PC-9 (cell line): Measurements from ENCODE around the gene ERVK3-1. TPM values are rescaled to one million over a fixed set of nuclear protein-coding genes. Genes with fewer than 3 reads are reported as not detected.

Source experiments
- BruUV-seq: library from RNA; stranded (reverse); fragments of 400-500 nt; replicated peaks from 2 replicates; lab custom pipeline; 2021; lab: Mats Ljungman, UMichigan
- CTCF ChIA-PET: fragments of 300-600 bp; sonication (Branson Sonifier 250); formaldehyde crosslinking; loops from one replicate; lab custom pipeline; 2022; ENCODE audit warnings: antibody characterized with exemption; lab: Charles Lee
- POLR2A ChIA-PET: fragments of 300-600 bp; sonication (Branson Sonifier 250); formaldehyde crosslinking; loops from one replicate; lab custom pipeline; 2022; ENCODE audit warnings: antibody characterized with exemption; ENCODE audit not compliant: unreplicated experiment; lab: Charles Lee
- DNase-seq, 2 experiments: peaks; one replicate each; pipeline versions ENCODE4 v3.0.0 to v3.0.0-alpha.2; 2015 to 2022; ENCODE audit warnings: mixed read lengths in 1 of 2
- H2AFZ ChIP-seq: fragments of 200-600 bp; sonication (generic); 2 replicates; pipeline ENCODE4 v1.8.1; 2017; ENCODE audit warnings: antibody characterized with exemption
- H3F3A ChIP-seq: fragments of 200-600 bp; sonication (generic); 2 replicates; pipeline ENCODE4 v1.8.1; 2017; ENCODE audit warnings: antibody characterized with exemption, mild to moderate bottlenecking, low read depth; ENCODE audit not compliant: insufficient read depth
- H3K27ac ChIP-seq: fragments of 200-600 bp; sonication (generic); 2 replicates; pipeline ENCODE4 v1.6.1; 2016; ENCODE audit warnings: mixed run types
- H3K27me3 ChIP-seq: fragments of 200-600 bp; sonication (generic); 2 replicates; pipeline ENCODE4 v1.6.1; 2016; ENCODE audit warnings: low read depth, mixed run types; ENCODE audit not compliant: insufficient read depth
- H3K36me3 ChIP-seq: fragments of 200-600 bp; sonication (generic); 2 replicates; pipeline ENCODE4 v1.6.1; 2016; ENCODE audit warnings: low read depth, mixed run types
- H3K4me1 ChIP-seq: fragments of 200-600 bp; sonication (generic); replicated peaks from 2 replicates; pipeline ENCODE4 v1.6.1; 2016; ENCODE audit warnings: mixed run types; ENCODE audit not compliant: insufficient read depth
- H3K4me2 ChIP-seq: fragments of 200-600 bp; sonication (generic); 2 replicates; pipeline ENCODE4 v1.6.1; 2017; ENCODE audit warnings: mixed run types
- H3K4me3 ChIP-seq: fragments of 200-600 bp; sonication (generic); 2 replicates; pipeline ENCODE4 v1.6.1; 2016; ENCODE audit warnings: mixed run types
- H3K79me2 ChIP-seq: fragments of 200-600 bp; sonication (generic); 2 replicates; pipeline ENCODE4 v1.6.1; 2017; ENCODE audit warnings: low read depth, mixed run types
- H3K9me2 ChIP-seq: fragments of 200-600 bp; sonication (generic); 2 replicates; pipeline ENCODE4 v1.8.1; 2017; ENCODE audit warnings: mild to moderate bottlenecking; ENCODE audit not compliant: insufficient read depth
- H3K9me3 ChIP-seq: fragments of 200-600 bp; sonication (generic); 2 replicates; pipeline ENCODE4 v1.8.1; 2016; ENCODE audit warnings: low read depth; ENCODE audit not compliant: insufficient read depth
- H4K20me1 ChIP-seq: fragments of 200-600 bp; sonication (generic); 2 replicates; pipeline ENCODE4 v1.8.1; 2017; ENCODE audit not compliant: insufficient read depth
- EZH2 ChIP-seq: fragments of 200-600 bp; sonication (generic); IDR thresholded peaks from 2 replicates; pipeline ENCODE4 v1.8.0; 2017; ENCODE audit warnings: antibody characterized with exemption, low read depth
- intact Hi-C: fragments of 100-400 bp; cut with micrococcal nuclease; formaldehyde crosslinking; loops from one replicate; pipeline ENCODE4 v1.10.0; 2022; ENCODE audit not compliant: unreplicated experiment
- total RNA-seq: library from RNA; stranded (reverse); gene quantifications from 2 replicates; pipeline ENCODE4 v1.2.3, GENCODE V29; 2021
- TF ChIP-seq, protein P1 (sequence below): fragments of 200-600 bp; sonication (generic); conservative IDR thresholded peaks from 2 replicates; pipeline ENCODE4 v1.6.1; 2017; ENCODE audit warnings: mixed run types, antibody characterized with exemption, mild to moderate bottlenecking, moderate library complexity

ERVK3-1 gene
- total RNA-seq, 1 experiment from 2014 or later, result 21.3 TPM

DNA sequence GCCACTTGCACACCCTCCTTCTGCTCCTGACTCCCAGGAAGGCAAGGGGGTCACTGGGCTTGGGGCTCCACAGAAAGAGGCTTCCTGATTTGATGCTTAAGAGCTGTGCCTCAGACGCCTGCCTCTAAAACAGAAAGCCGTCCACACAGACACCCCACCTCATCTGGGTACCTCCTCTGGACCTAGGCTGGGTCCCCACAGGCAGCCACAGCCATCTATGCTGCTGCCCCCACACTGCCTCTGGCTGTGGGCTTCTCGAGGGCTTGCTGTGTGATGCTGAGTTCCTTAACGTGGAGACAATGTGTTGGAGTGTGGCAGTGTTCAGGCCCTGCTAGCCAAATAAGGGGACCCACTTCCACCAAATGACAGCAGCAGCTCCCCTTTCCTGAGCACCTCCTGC lies 13.1 kb downstream of the ERVK3-1 start:
- no peak overlapping the region for H3K27ac ChIP-seq
- intact Hi-C loops, result no loop called here
- no peak overlapping the region for H2AFZ ChIP-seq
- BruUV-seq, result no TSS peak
- H3K79me2 ChIP-seq, result no peaks in the 10 kb centered on the region
- H3K9me2 ChIP-seq, result no peaks in the 10 kb centered on the region
- no peaks in the 10 kb centered on the region for H3K4me1 ChIP-seq
- no peaks in the 10 kb centered on the region for H3K27me3 ChIP-seq
- H3F3A ChIP-seq, result peaks cover 6% of the 10 kb centered on the region; the same call in 1 of the 2 replicates
- ChIA-PET POLR2A (no interaction called here), CTCF (no interaction called here)
- no peak overlapping the region for H3K4me2 ChIP-seq
- no peaks in the 10 kb centered on the region for H3K36me3 ChIP-seq
- H3K4me3 ChIP-seq, result no peak overlapping the region
- DNase-seq, result no peak
- H4K20me1 ChIP-seq, result no peaks in the 10 kb centered on the region
- no peaks in the 10 kb centered on the region for H3K9me3 ChIP-seq
- TF ChIP-seq, protein P1, sequence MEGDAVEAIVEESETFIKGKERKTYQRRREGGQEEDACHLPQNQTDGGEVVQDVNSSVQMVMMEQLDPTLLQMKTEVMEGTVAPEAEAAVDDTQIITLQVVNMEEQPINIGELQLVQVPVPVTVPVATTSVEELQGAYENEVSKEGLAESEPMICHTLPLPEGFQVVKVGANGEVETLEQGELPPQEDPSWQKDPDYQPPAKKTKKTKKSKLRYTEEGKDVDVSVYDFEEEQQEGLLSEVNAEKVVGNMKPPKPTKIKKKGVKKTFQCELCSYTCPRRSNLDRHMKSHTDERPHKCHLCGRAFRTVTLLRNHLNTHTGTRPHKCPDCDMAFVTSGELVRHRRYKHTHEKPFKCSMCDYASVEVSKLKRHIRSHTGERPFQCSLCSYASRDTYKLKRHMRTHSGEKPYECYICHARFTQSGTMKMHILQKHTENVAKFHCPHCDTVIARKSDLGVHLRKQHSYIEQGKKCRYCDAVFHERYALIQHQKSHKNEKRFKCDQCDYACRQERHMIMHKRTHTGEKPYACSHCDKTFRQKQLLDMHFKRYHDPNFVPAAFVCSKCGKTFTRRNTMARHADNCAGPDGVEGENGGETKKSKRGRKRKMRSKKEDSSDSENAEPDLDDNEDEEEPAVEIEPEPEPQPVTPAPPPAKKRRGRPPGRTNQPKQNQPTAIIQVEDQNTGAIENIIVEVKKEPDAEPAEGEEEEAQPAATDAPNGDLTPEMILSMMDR, result no peak
- no peak for TF ChIP-seq EZH2

DNA sequence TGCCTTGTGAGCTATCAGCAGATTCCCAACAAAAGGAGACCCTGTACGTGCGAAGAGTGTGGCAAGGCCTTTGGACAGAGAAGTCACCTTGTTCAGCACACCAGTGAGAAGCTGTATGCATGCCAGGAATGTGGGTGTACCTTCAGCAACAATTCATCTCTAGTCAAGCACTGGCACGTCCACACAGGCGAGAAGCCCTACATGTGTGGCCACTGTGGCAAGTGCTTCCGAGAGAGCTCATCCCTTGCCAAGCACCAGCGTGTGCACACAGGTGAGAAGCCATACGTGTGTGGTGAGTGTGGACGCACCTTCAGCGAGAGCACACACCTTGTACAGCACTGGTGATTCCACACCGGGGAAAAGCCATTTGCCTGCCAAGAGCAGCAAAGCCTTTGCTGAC lies 14.1 kb downstream of the ERVK3-1 start:
- no peaks in the 10 kb centered on the region for H3K9me3 ChIP-seq
- TF ChIP-seq, protein P1, result no peak
- no peak for TF ChIP-seq EZH2
- POLR2A ChIA-PET, result no interaction called here
- H3K27me3 ChIP-seq, result no peaks in the 10 kb centered on the region
- no peak overlapping the region for H2AFZ ChIP-seq
- DNase-seq, result no peak
- no peak overlapping the region for H3K4me2 ChIP-seq
- H3K79me2 ChIP-seq, result no peaks in the 10 kb centered on the region
- CTCF ChIA-PET, result no interaction called here
- H3K4me1 ChIP-seq, result no peaks in the 10 kb centered on the region
- H3K36me3 ChIP-seq, result no peaks in the 10 kb centered on the region
- no peaks in the 10 kb centered on the region for H3K9me2 ChIP-seq
- H3K4me3 ChIP-seq, result no peak overlapping the region
- H3F3A ChIP-seq, result peaks cover 6% of the 10 kb centered on the region; the same call in 1 of the 2 replicates
- BruUV-seq, result no TSS peak
- no peaks in the 10 kb centered on the region for H4K20me1 ChIP-seq
- H3K27ac ChIP-seq, result no peak overlapping the region
- intact Hi-C loops, result no loop called here

DNA sequence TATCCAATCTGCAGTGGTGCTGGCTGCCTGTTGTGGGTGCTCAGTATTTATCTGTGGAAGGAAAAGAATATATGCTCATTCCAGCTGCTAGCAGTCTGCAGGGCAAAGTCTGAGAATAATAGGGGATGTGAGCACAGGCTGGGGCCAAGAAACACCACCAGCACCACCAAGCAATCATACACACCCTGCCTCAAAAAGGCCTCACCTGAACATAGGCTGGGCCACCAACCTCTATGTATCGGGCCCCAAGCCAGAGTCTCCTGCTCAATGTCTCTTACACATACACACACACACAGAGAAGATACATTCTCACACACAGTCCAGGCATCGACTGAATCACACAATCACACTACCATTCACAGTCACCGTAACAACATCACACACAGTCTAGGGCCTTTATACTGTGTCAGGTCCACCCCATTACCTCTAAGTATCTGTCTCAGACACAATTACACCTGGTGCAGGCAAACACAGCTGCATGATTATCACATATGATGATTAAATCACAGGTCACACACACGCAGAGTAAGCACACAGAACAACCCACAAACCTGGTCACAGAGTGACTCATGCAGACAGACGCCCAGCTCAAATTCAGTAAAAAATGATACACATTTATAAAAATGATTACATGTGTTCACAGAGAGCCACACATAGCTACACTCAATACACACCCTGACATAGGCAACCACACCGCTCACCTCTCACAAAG lies 20.3 kb downstream of the ERVK3-1 start:
- no peaks in the 10 kb centered on the region; the same call in 1 of the 2 replicates for H3K4me1 ChIP-seq
- ChIA-PET CTCF (interaction anchor here (0.6 kb wide), 1 partner anchor 107 kb away, joined by 3 read pairs; no protein-coding TSS in a partner anchor), POLR2A (no interaction called here)
- H3K4me2 ChIP-seq, result peak overlapping the region; percentile 90
- no peaks in the 10 kb centered on the region for H4K20me1 ChIP-seq
- peaks cover 9% of the 10 kb centered on the region; the same call in 1 of the 2 replicates for H3F3A ChIP-seq
- intact Hi-C loops, result loop anchor here (2.0 kb wide), 3 partner anchors 21 to 193 kb away; partner anchors contain the start of genes ERVK3-1, ZBTB45 and ZNF8
- H3K9me2 ChIP-seq, result no peaks in the 10 kb centered on the region
- no peak overlapping the region for H3K27ac ChIP-seq
- TSS peak; percentile 48 for BruUV-seq
- H3K4me3 ChIP-seq, result peak overlapping the region; percentile 80; the same call in 1 of the 2 replicates
- H2AFZ ChIP-seq, result no peak overlapping the region
- H3K9me3 ChIP-seq, result no peaks in the 10 kb centered on the region
- TF ChIP-seq EZH2, result no peak
- TF ChIP-seq, protein P1, result no peak
- H3K79me2 ChIP-seq, result peaks cover 26% of the 10 kb centered on the region
- no peaks in the 10 kb centered on the region for H3K36me3 ChIP-seq
- no peak for DNase-seq
- no peaks in the 10 kb centered on the region for H3K27me3 ChIP-seq
